Measurements from ENCODE around the gene RUNDC3A.

DNA sequence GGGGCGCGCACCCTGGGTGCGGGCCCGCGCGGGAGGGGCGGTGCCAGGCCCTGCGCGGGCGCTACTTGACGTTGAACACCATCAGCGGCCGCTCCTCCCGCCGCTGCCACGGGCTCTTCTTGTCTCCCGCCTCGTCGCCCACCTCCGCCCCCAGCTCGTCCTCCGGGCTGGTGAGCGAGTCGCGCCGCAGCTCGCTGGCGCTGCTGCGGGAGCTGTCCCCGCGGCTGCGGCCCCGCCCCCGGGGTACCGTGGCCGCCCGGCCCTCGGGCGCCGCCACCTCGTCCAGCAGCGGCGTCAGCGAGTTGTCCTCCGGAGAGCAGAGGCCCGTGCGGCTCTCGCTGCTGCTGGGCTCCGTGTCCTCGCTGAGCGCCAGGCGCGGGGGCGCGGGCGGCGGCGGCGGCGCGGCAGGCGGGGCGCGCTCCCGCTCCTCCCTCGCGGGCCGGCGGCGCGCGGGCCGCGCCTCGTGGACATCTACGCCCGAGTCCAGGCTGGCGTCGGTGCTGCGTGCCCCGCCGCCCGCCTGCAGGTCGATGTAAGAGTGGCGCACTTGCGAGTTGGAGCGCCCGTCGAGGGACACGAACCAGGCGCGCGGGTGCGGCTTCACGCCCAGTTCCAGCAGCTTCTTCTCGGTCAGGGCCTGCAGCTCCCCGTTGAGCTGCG lies 45.4 kb downstream of the RUNDC3A start:
- TF ChIP-seq ZNF274 (IDR thresholded peaks at IDR 0.05; ENCODE audit: low read depth, low read length) (no peak), YY1 (IDR thresholded peaks at IDR 0.05; ENCODE audit: insufficient read depth, insufficient read length) (no peak), SUZ12 (IDR thresholded peaks at IDR 0.05; ENCODE audit: extremely low read depth, insufficient read depth, insufficient read length) (no peak)
